B cell (primary cell): ENCODE results near the gene CDH13. TPM values are rescaled to one million over a fixed set of nuclear protein-coding genes. Genes with fewer than 3 reads are reported as not detected.

Source experiments
- ATAC-seq: fragments of 200-7000 bp; cut with Tn5 transposase; one replicate; pipeline ENCODE4 v1.10.0; 2021; ENCODE audit warnings: low read depth, mild to moderate bottlenecking, moderate number of reproducible peaks, moderate library complexity
- CTCF ChIA-PET: fragments of 350-600 bp; sonication (Branson Sonifier 250); formaldehyde crosslinking; loops from one replicate; lab custom pipeline; 2021; ENCODE audit warnings: antibody characterized with exemption, inconsistent platforms; lab: Charles Lee
- POLR2A ChIA-PET: fragments of 350-600 bp; sonication (Branson Sonifier 250); formaldehyde crosslinking; loops from one replicate; lab custom pipeline; 2021; ENCODE audit warnings: antibody characterized with exemption; lab: Charles Lee
- DNase-seq: peaks from one replicate; pipeline ENCODE4 v3.0.0; 2013
- H2AFZ ChIP-seq: 2 replicates; pipeline ENCODE4 v1.6.1; 2012; ENCODE audit warnings: mild to moderate bottlenecking, low read depth, low read length; ENCODE audit not compliant: insufficient read depth, poor library complexity, severe bottlenecking
- H3K27ac ChIP-seq, 2 donors: 1 replicate in 1 of 2; 2 replicates in 1 of 2; pipeline ENCODE4 v1.5.1; 2012 to 2013; ENCODE audit warnings: low read length in 2 of 2, mild to moderate bottlenecking in 2 of 2, moderate library complexity in 1 of 2
- H3K27me3 ChIP-seq, 4 experiments: fragments of 200-600 bp in 1 of 4; sonication (generic) in 1 of 4; replicated peaks in 1 of 4; 1 replicate in 2 of 4; 2 replicates in 2 of 4; pipeline versions ENCODE4 v1.6.1 to v1.7.0; 2013 to 2016; ENCODE audit warnings: low read length in 3 of 4, mild to moderate bottlenecking in 2 of 4, mixed read lengths in 1 of 4, moderate library complexity in 1 of 4; ENCODE audit not compliant: insufficient read depth in 4 of 4, control insufficient read depth in 3 of 4; ENCODE audit errors: control extremely low read depth in 1 of 4
- H3K36me3 ChIP-seq, 2 experiments: replicated peaks in 1 of 2; 1 replicate in 1 of 2; 2 replicates in 1 of 2; pipeline versions ENCODE4 v1.6.1 to v1.7.1; 2013; ENCODE audit warnings: low read length in 1 of 2; ENCODE audit not compliant: insufficient read depth in 2 of 2, control insufficient read depth in 1 of 2; ENCODE audit errors: control extremely low read depth in 1 of 2, extremely low read depth in 1 of 2
- H3K4me1 ChIP-seq, 2 donors: fragments of 200-600 bp in 1 of 2; sonication (generic) in 1 of 2; 1 replicate in 1 of 2; 2 replicates in 1 of 2; pipeline versions ENCODE4 v1.5.1 to v1.6.1; 2013 to 2017; ENCODE audit warnings: low read length in 2 of 2; ENCODE audit not compliant: control insufficient read depth in 2 of 2, insufficient read depth in 2 of 2
- H3K4me2 ChIP-seq: replicated peaks from 2 replicates; pipeline ENCODE3; 2012; ENCODE audit warnings: mild to moderate bottlenecking, low read depth, low read length; ENCODE audit not compliant: poor library complexity, severe bottlenecking
- H3K4me3 ChIP-seq, 5 experiments: fragments of 200-600 bp in 1 of 5; sonication (generic) in 1 of 5; 1 replicate in 3 of 5; 2 replicates in 2 of 5; pipeline versions ENCODE4 v1.5.1 to v1.7.0; 2011 to 2016; ENCODE audit warnings: low read length in 4 of 5, mild to moderate bottlenecking in 4 of 5, low read depth in 2 of 5, control low read depth in 1 of 5, moderate library complexity in 1 of 5; ENCODE audit not compliant: insufficient read depth in 1 of 5; ENCODE audit errors: control extremely low read depth in 1 of 5, extremely low read depth in 1 of 5
- H3K79me2 ChIP-seq: fragments of 200-600 bp; sonication (generic); one replicate; pipeline ENCODE4 v1.6.0; 2016; ENCODE audit warnings: low read length; ENCODE audit not compliant: control insufficient read depth, insufficient read depth
- H3K9ac ChIP-seq: fragments of 200-600 bp; sonication (generic); 2 replicates; pipeline ENCODE4 v1.6.1; 2017; ENCODE audit warnings: mild to moderate bottlenecking, low read length, moderate library complexity
- H3K9me3 ChIP-seq, 3 donors: one replicate each; pipeline versions ENCODE4 v1.6.1 to v1.7.1; 2013; ENCODE audit warnings: low read length in 2 of 3; ENCODE audit not compliant: control insufficient read depth in 2 of 3, insufficient read depth in 1 of 3; ENCODE audit errors: control extremely low read depth in 1 of 3
- H4K20me1 ChIP-seq: 2 replicates; pipeline ENCODE4 v1.6.0; 2012; ENCODE audit warnings: mild to moderate bottlenecking, low read length; ENCODE audit not compliant: insufficient read depth, control insufficient read depth, poor library complexity, severe bottlenecking
- H3K27ac Mint-ChIP-seq: one replicate; pipeline ENCODE4 v1.8.0; 2021; ENCODE audit warnings: mixed read lengths
- H3K27me3 Mint-ChIP-seq: one replicate; pipeline ENCODE4 v1.8.0; 2021; ENCODE audit warnings: mixed read lengths
- H3K4me1 Mint-ChIP-seq: one replicate; pipeline ENCODE4 v1.8.0; 2021; ENCODE audit warnings: mixed read lengths
- H3K4me3 Mint-ChIP-seq: one replicate; pipeline ENCODE4 v1.8.0; 2021; ENCODE audit warnings: mixed read lengths
- H3K9me3 Mint-ChIP-seq: one replicate; pipeline ENCODE4 v1.8.0; 2022; ENCODE audit warnings: mixed read lengths; ENCODE audit not compliant: insufficient read depth
- EZH2 ChIP-seq: IDR thresholded peaks from 2 replicates; pipeline ENCODE4 v1.6.1; 2012; ENCODE audit warnings: borderline replicate concordance, low read depth, mild to moderate bottlenecking, moderate library complexity, low read length; ENCODE audit not compliant: insufficient read depth, poor library complexity, severe bottlenecking
- WGBS: methylation state at CpG from one replicate; pipeline ENCODE4 v1.1.5; 2013; ENCODE audit warnings: missing lambda C conversion rate; ENCODE audit not compliant: insufficient coverage; 5-methylcytosine and 5-hydroxymethylcytosine counted together
- intact Hi-C: fragments of 100-400 bp; cut with micrococcal nuclease; formaldehyde crosslinking; loops from one replicate; pipeline ENCODE4 v1.10.0; 2022
- polyA plus RNA-seq: library from polyadenylated mRNA; depleted of rRNA; stranded (reverse); fragments of >200 nt; gene quantifications from 2 replicates; pipeline ENCODE4 v1.2.3, GENCODE V29; 2012
- total RNA-seq, 2 donors: library from RNA; stranded (reverse); fragments of 120-200 nt in 1 of 2; gene quantifications; 1 replicate in 1 of 2; 2 replicates in 1 of 2; pipeline versions ENCODE4 v1.2.3 to v1.2.4, GENCODE V29; 2013 to 2022
- TF ChIP-seq, protein P1 (sequence below): fragments of 200-600 bp; IDR thresholded peaks from one replicate; pipeline ENCODE4 v1.8.0; 2022; ENCODE audit warnings: antibody characterized with exemption, mild to moderate bottlenecking

The CDH13 gene
- total and polyA plus RNA-seq, 2 donors (not counting 1 experiment from before 2014, with no cell fraction given) = not detected

DNA sequence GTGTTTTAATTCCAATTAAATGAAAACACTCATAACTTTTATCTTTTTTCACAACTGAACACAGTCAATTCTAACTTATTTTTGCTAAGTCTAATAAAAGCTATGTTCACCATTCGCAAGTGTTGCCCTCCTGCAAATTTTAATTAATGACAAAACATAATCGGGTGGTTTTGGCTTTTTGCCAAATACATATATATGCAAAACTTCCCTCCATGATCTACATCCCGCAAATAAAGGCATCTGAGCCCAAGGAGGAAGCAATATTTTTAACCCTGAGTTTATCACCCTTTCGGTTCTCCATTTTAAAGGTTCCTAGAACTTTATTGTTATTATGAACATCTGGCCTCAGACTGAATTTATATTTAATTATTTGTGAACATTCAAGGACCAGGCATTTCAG is 507.9 kb downstream of the CDH13 start:
- intact Hi-C loops = no loop called here
- Histone ChIP-seq H3K27ac (no peak overlapping the region), H3K9me3 (no peaks in the 10 kb centered on the region), H3K27me3 (peaks cover 0 to 3% (median 0%) of the 10 kb centered on the region in 4 experiments), H3K79me2 (no peaks in the 10 kb centered on the region), H3K36me3 (no peaks in the 10 kb centered on the region), H2AFZ (no peak overlapping the region), H4K20me1 (no peaks in the 10 kb centered on the region), H3K9ac (no peak overlapping the region), H3K4me2 (no peak overlapping the region), H3K4me3 (no peak overlapping the region), H3K4me1 (peaks cover 0 to 15% of the 10 kb centered on the region in 2 donors)
- no peak overlapping the region for H3K27ac Mint-ChIP-seq
- peaks cover 5% of the 10 kb centered on the region for H3K4me1 Mint-ChIP-seq
- ChIA-PET POLR2A (no interaction called here), CTCF (no interaction called here)
- no peak overlapping the region for H3K4me3 Mint-ChIP-seq
- 50% methylated on average over 1 of the region's 4 CpGs for WGBS
- TF ChIP-seq EZH2 = no peak
- TF ChIP-seq, protein P1, sequence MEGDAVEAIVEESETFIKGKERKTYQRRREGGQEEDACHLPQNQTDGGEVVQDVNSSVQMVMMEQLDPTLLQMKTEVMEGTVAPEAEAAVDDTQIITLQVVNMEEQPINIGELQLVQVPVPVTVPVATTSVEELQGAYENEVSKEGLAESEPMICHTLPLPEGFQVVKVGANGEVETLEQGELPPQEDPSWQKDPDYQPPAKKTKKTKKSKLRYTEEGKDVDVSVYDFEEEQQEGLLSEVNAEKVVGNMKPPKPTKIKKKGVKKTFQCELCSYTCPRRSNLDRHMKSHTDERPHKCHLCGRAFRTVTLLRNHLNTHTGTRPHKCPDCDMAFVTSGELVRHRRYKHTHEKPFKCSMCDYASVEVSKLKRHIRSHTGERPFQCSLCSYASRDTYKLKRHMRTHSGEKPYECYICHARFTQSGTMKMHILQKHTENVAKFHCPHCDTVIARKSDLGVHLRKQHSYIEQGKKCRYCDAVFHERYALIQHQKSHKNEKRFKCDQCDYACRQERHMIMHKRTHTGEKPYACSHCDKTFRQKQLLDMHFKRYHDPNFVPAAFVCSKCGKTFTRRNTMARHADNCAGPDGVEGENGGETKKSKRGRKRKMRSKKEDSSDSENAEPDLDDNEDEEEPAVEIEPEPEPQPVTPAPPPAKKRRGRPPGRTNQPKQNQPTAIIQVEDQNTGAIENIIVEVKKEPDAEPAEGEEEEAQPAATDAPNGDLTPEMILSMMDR = no peak
- no peak for ATAC-seq
- no peaks in the 10 kb centered on the region for H3K9me3 Mint-ChIP-seq
- H3K27me3 Mint-ChIP-seq = no peaks in the 10 kb centered on the region
- DNase-seq = no peak

DNA sequence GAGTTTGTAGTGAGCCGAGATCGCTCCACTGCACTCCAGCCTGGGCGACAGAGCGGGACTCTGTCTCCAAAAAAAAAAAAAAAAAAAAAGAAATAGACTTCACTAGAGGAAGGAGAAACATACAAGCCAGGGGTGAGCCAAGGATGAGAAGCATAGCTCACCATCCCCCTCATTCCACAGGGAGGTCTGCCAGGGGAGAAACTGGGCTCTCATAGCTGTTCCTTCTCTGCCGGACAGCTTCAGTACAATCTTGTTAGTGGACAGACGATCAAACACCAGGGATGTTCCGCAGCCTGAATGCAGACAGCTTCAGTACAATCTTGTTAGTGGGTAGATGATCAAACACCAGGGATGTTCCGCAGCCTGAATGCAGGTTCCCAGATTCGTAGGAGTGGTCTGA is 509.6 kb downstream of the CDH13 start:
- H3K4me2 ChIP-seq = no peak overlapping the region
- H4K20me1 ChIP-seq = no peaks in the 10 kb centered on the region
- TF ChIP-seq, protein P1 = no peak
- no peak for TF ChIP-seq EZH2
- H3K9ac ChIP-seq = no peak overlapping the region
- H3K27me3 ChIP-seq = peaks cover 0 to 3% (median 0%) of the 10 kb centered on the region in 4 experiments
- Mint-ChIP-seq H3K4me1 (peaks cover 5% of the 10 kb centered on the region), H3K27me3 (no peaks in the 10 kb centered on the region), H3K9me3 (peaks cover under 1% of the 10 kb centered on the region), H3K4me3 (no peak overlapping the region), H3K27ac (no peak overlapping the region)
- no peaks in the 10 kb centered on the region for H3K36me3 ChIP-seq
- no peak overlapping the region for H3K4me3 ChIP-seq
- POLR2A ChIA-PET = no interaction called here
- DNase-seq (no peak), ATAC-seq (no peak)
- peaks cover 0 to 15% of the 10 kb centered on the region in 2 donors for H3K4me1 ChIP-seq
- H3K79me2 ChIP-seq = no peaks in the 10 kb centered on the region
- CTCF ChIA-PET = interaction anchor here (0.8 kb wide), 1 partner anchor 13 kb away, joined by 3 read pairs; no protein-coding TSS in a partner anchor
- 91% methylated on average over 5 of the region's 9 CpGs for WGBS
- no peak overlapping the region for H3K27ac ChIP-seq
- intact Hi-C loops = no loop called here
- H2AFZ ChIP-seq = no peak overlapping the region
- H3K9me3 ChIP-seq = no peaks in the 10 kb centered on the region
